Karpas-422 (cell line): ENCODE measurements around the gene C20orf202. TPM values are rescaled to one million over a fixed set of nuclear protein-coding genes. Genes with fewer than 3 reads are reported as not detected.

ENCODE experiments used
- DNase-seq: peaks from one replicate; pipeline ENCODE4 v3.0.0-alpha.2; 2015
- H2AFZ ChIP-seq: fragments of 200-600 bp; sonication (generic); 2 replicates; pipeline ENCODE4 v1.6.1; 2014; ENCODE audit warnings: antibody characterized with exemption, low read length, mixed read lengths
- H3K27ac ChIP-seq: fragments of 200-600 bp; sonication (generic); 2 replicates; pipeline ENCODE4 v1.5.1; 2014; ENCODE audit warnings: mild to moderate bottlenecking, low read length, moderate library complexity
- H3K27me3 ChIP-seq: fragments of 200-600 bp; sonication (generic); 2 replicates; pipeline ENCODE4 v1.6.1; 2014; ENCODE audit warnings: low read length, mixed read lengths
- H3K36me3 ChIP-seq: fragments of 200-600 bp; sonication (generic); 2 replicates; pipeline ENCODE4 v1.6.1; 2014; ENCODE audit warnings: low read length, mixed read lengths; ENCODE audit not compliant: insufficient read depth
- H3K4me1 ChIP-seq: fragments of 200-600 bp; sonication (generic); 2 replicates; pipeline ENCODE4 v1.6.1; 2014; ENCODE audit warnings: mild to moderate bottlenecking, low read length, mixed read lengths
- H3K4me2 ChIP-seq: fragments of 200-600 bp; sonication (generic); 2 replicates; pipeline ENCODE4 v1.6.1; 2014; ENCODE audit warnings: low read length, low read depth, mild to moderate bottlenecking; ENCODE audit not compliant: poor library complexity, severe bottlenecking
- H3K4me3 ChIP-seq: fragments of 200-600 bp; sonication (generic); 2 replicates; pipeline ENCODE4 v1.5.1; 2014; ENCODE audit warnings: mild to moderate bottlenecking, antibody characterized with exemption, low read length, mixed read lengths
- H3K79me2 ChIP-seq: fragments of 200-600 bp; sonication (generic); 2 replicates; pipeline ENCODE4 v1.6.1; 2014; ENCODE audit warnings: mild to moderate bottlenecking, low read length, mixed read lengths
- H3K9ac ChIP-seq: fragments of 200-600 bp; sonication (generic); 2 replicates; pipeline ENCODE4 v1.6.0; 2014; ENCODE audit warnings: low read length
- H3K9me2 ChIP-seq: fragments of 200-600 bp; sonication (generic), shearing (Covaris generic); replicated peaks from 2 replicates; pipeline ENCODE4 v1.6.0; 2014; ENCODE audit warnings: mild to moderate bottlenecking, low read length, moderate library complexity; ENCODE audit not compliant: insufficient read depth
- H3K9me3 ChIP-seq: fragments of 300-700, 200-600 bp; sonication (generic); 2 replicates; pipeline ENCODE4 v1.6.1; 2014; ENCODE audit warnings: low read length, mixed read lengths
- H4K20me1 ChIP-seq: fragments of 200-600 bp; sonication (generic); 2 replicates; pipeline ENCODE4 v1.6.1; 2014; ENCODE audit warnings: mild to moderate bottlenecking, antibody characterized with exemption, low read length, low read depth; ENCODE audit not compliant: insufficient read depth
- total RNA-seq: library from RNA; depleted of rRNA; stranded (reverse); fragments of >200 nt; shearing (Covaris generic); gene quantifications from 2 replicates; pipeline ENCODE4 v1.2.3, GENCODE V29; 2014; ENCODE audit warnings: low replicate concordance

Gene C20orf202
- total RNA-seq, 1 experiment from 2014 or later: not detected

- Histone ChIP-seq H2AFZ (no peak within 1 kb of the TSS), H3K4me2 (no peak within 1 kb of the TSS), H3K9ac (no peak within 1 kb of the TSS), H3K9me2 (no peaks in the 10 kb centered on the region), H3K9me3 (no peaks in the 10 kb centered on the region), H3K4me1 (no peaks in the 10 kb centered on the region), H3K27ac (no peak within 1 kb of the TSS), H4K20me1 (no peaks in the 10 kb centered on the region), H3K36me3 (no peaks in the 10 kb centered on the region), H3K27me3 (no peaks in the 10 kb centered on the region), H3K4me3 (no peak within 1 kb of the TSS), H3K79me2 (no peaks in the 10 kb centered on the region)
- no peak for DNase-seq
Observed at GRCh38 chr20:1225783-1226654, 22.8 kb downstream of the C20orf202 start, which contains the start of gene RAD21L1. Gene RAD21L1 (plus strand): TSS chr20:1226044. CDS start chr20:1228454, 2,410 bp downstream.

- Histone ChIP-seq H3K4me1 (no peaks in the 10 kb centered on the region), H2AFZ (no peak overlapping the region), H3K4me2 (no peak overlapping the region), H3K9me3 (no peaks in the 10 kb centered on the region), H3K9me2 (no peaks in the 10 kb centered on the region), H3K79me2 (no peaks in the 10 kb centered on the region), H3K27ac (no peak overlapping the region), H3K9ac (no peak overlapping the region), H3K27me3 (no peaks in the 10 kb centered on the region), H3K36me3 (no peaks in the 10 kb centered on the region), H3K4me3 (no peak overlapping the region), H4K20me1 (no peaks in the 10 kb centered on the region)
- no peak for DNase-seq
Observed at GRCh38 chr20:1229541-1229940, 26.3 kb downstream of the C20orf202 start.

- Histone ChIP-seq H3K27ac (no peak overlapping the region), H3K9me2 (no peaks in the 10 kb centered on the region), H3K4me1 (no peaks in the 10 kb centered on the region), H3K4me2 (no peak overlapping the region), H3K36me3 (no peaks in the 10 kb centered on the region), H2AFZ (no peak overlapping the region), H3K79me2 (no peaks in the 10 kb centered on the region), H3K9me3 (no peaks in the 10 kb centered on the region), H3K9ac (no peak overlapping the region), H4K20me1 (no peaks in the 10 kb centered on the region), H3K4me3 (no peak overlapping the region), H3K27me3 (no peaks in the 10 kb centered on the region)
- no peak for DNase-seq
Observed at GRCh38 chr20:1232286-1233111, 29.2 kb downstream of the C20orf202 start.

- no peaks in the 10 kb centered on the region for H3K4me1 ChIP-seq
- no peak overlapping the region for H3K4me3 ChIP-seq
- no peak overlapping the region for H2AFZ ChIP-seq
- no peaks in the 10 kb centered on the region for H3K79me2 ChIP-seq
- no peak overlapping the region for H3K4me2 ChIP-seq
- H3K9ac ChIP-seq: no peak overlapping the region
- no peaks in the 10 kb centered on the region for H3K9me2 ChIP-seq
- 0 out of 2 replicates have a peak, but pooled peaks cover 2% of the 10 kb centered on the region for H3K27me3 ChIP-seq
- H3K36me3 ChIP-seq: no peaks in the 10 kb centered on the region
- H4K20me1 ChIP-seq: no peaks in the 10 kb centered on the region
- no peaks in the 10 kb centered on the region for H3K9me3 ChIP-seq
- H3K27ac ChIP-seq: no peak overlapping the region
- DNase-seq: no peak
Observed at GRCh38 chr20:1240549-1240948, 37.3 kb downstream of the C20orf202 start.

GRCh38 chr20:1241456-1241855, 38.2 kb downstream of the C20orf202 start:
- no peak for DNase-seq
- H3K36me3 ChIP-seq: no peaks in the 10 kb centered on the region
- H4K20me1 ChIP-seq: no peaks in the 10 kb centered on the region
- H3K27me3 ChIP-seq: 0 out of 2 replicates have a peak, but pooled peaks cover 2% of the 10 kb centered on the region
- no peak overlapping the region for H3K27ac ChIP-seq
- no peaks in the 10 kb centered on the region for H3K9me2 ChIP-seq
- no peak overlapping the region for H2AFZ ChIP-seq
- no peaks in the 10 kb centered on the region for H3K4me1 ChIP-seq
- no peak overlapping the region for H3K9ac ChIP-seq
- H3K79me2 ChIP-seq: no peaks in the 10 kb centered on the region
- no peaks in the 10 kb centered on the region for H3K9me3 ChIP-seq
- no peak overlapping the region for H3K4me3 ChIP-seq
- H3K4me2 ChIP-seq: no peak overlapping the region

- Histone ChIP-seq H4K20me1 (no peaks in the 10 kb centered on the region), H3K4me3 (no peak overlapping the region), H3K9me2 (no peaks in the 10 kb centered on the region), H3K79me2 (no peaks in the 10 kb centered on the region), H3K9me3 (no peaks in the 10 kb centered on the region), H3K36me3 (no peaks in the 10 kb centered on the region), H3K27ac (no peak overlapping the region), H2AFZ (no peak overlapping the region), H3K4me1 (no peaks in the 10 kb centered on the region), H3K27me3 (0 out of 2 replicates have a peak, but pooled peaks cover 2% of the 10 kb centered on the region), H3K4me2 (no peak overlapping the region), H3K9ac (no peak overlapping the region)
- no peak for DNase-seq
Observed at GRCh38 chr20:1242099-1242498, 38.8 kb downstream of the C20orf202 start.

GRCh38 chr20:1242530-1242929, 39.3 kb downstream of the C20orf202 start:
- DNase-seq: no peak
- Histone ChIP-seq H3K4me1 (no peaks in the 10 kb centered on the region), H3K79me2 (no peaks in the 10 kb centered on the region), H3K9ac (no peak overlapping the region), H3K9me2 (no peaks in the 10 kb centered on the region), H2AFZ (no peak overlapping the region), H3K4me3 (no peak overlapping the region), H3K27me3 (0 out of 2 replicates have a peak, but pooled peaks cover 2% of the 10 kb centered on the region), H3K9me3 (no peaks in the 10 kb centered on the region), H4K20me1 (no peaks in the 10 kb centered on the region), H3K27ac (no peak overlapping the region), H3K4me2 (no peak overlapping the region), H3K36me3 (no peaks in the 10 kb centered on the region)

- Histone ChIP-seq H3K27me3 (0 out of 2 replicates have a peak, but pooled peaks cover 2% of the 10 kb centered on the region), H3K27ac (no peak overlapping the region), H4K20me1 (no peaks in the 10 kb centered on the region), H3K9me2 (no peaks in the 10 kb centered on the region), H2AFZ (no peak overlapping the region), H3K9me3 (no peaks in the 10 kb centered on the region), H3K36me3 (no peaks in the 10 kb centered on the region), H3K4me2 (no peak overlapping the region), H3K4me1 (no peaks in the 10 kb centered on the region), H3K9ac (no peak overlapping the region), H3K79me2 (no peaks in the 10 kb centered on the region), H3K4me3 (no peak overlapping the region)
- no peak for DNase-seq
Observed at GRCh38 chr20:1245578-1245977, 42.3 kb downstream of the C20orf202 start.
